Activated CD8-positive, alpha-beta T cell treated with anti-CD3 and anti-CD28 coated beads, Interleukin-2, amount 10 ng/mL, durations not matched to agents 7 days and 5 days (primary cell): ENCODE data around the gene COL4A1. TPM values are rescaled to one million over a fixed set of nuclear protein-coding genes. Genes with fewer than 3 reads are reported as not detected.

Experiments used
- ATAC-seq: fragments of 150-1000 bp; cut with Tn5 transposase; one replicate; pipeline ENCODE4 v1.10.0; 2021; ENCODE audit warnings: moderate library complexity
- CTCF ChIA-PET: fragments of 350-600 bp; sonication (Branson Sonifier 250); formaldehyde crosslinking; loops from one replicate; lab custom pipeline; 2021; ENCODE audit warnings: antibody characterized with exemption; lab: Charles Lee
- POLR2A ChIA-PET: fragments of 350-600 bp; sonication (Branson Sonifier 250); formaldehyde crosslinking; loops from one replicate; lab custom pipeline; 2021; ENCODE audit warnings: antibody characterized with exemption; lab: Charles Lee
- DNase-seq: peaks from one replicate; pipeline ENCODE4 v3.0.0-alpha.2; 2020
- H3K27ac Mint-ChIP-seq: one replicate; pipeline ENCODE4 v1.8.0; 2021; ENCODE audit warnings: mild to moderate bottlenecking, mixed read lengths
- H3K27me3 Mint-ChIP-seq: one replicate; pipeline ENCODE4 v1.8.0; 2021; ENCODE audit warnings: low read depth, mixed read lengths
- H3K36me3 Mint-ChIP-seq: one replicate; pipeline ENCODE4 v1.8.0; 2021; ENCODE audit warnings: low read depth, mixed read lengths
- H3K4me1 Mint-ChIP-seq: one replicate; pipeline ENCODE4 v1.8.0; 2021; ENCODE audit warnings: low read depth, mixed read lengths
- H3K4me3 Mint-ChIP-seq: one replicate; pipeline ENCODE4 v1.8.0; 2021; ENCODE audit warnings: mild to moderate bottlenecking, mixed read lengths
- H3K9me3 Mint-ChIP-seq: one replicate; pipeline ENCODE4 v1.8.0; 2022; ENCODE audit warnings: mixed read lengths; ENCODE audit not compliant: insufficient read depth
- total RNA-seq, 2 experiments: library from RNA; stranded (reverse); gene quantifications; one replicate each; pipeline ENCODE4 v1.2.3, GENCODE V29; 2021

COL4A1 gene
- total RNA-seq, 2 experiments from 2014 or later = not detected

GRCh38 chr13:110339263-110339662, 32.3 kb upstream of the COL4A1 start:
- POLR2A ChIA-PET = no interaction called here
- ATAC-seq = no peak

DNA sequence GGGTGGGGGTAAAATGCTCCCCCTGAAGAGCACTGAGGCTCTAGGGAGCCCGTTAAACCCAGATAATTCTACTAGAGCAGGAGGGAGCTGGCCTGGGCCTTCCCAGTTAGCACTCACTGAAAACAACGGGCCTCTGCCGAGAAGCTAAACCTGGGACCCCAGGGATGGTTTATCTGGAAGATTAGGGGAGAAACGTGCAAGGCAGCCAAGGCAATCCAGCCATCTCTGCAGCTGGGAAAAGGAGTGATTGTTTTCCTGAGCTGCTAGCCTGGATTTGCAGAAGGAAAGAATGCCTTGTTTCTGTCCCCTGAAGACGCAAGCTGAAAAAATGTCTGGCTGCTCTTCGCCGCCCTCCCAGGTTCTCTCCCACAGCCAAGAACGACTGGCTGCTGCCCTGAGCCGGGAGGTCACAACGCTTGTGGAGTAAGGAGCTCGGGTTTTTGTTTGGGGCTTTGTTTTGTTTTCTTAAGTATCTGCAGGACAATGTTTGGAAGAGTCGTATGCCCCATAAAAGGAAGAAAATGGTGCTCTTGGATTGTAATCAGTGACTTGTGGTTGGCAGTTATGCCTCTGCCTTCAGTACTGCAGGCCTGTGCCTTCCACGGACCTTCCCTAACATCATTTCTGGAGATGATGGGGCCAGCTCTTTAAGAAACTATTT, 31.6 kb upstream of the COL4A1 start:
- DNase-seq (no peak), ATAC-seq (no peak)
- Mint-ChIP-seq H3K9me3 (no peaks in the 10 kb centered on the region), H3K27me3 (peaks cover 34% of the 10 kb centered on the region), H3K4me3 (no peak overlapping the region), H3K36me3 (no peaks in the 10 kb centered on the region), H3K4me1 (peaks cover 19% of the 10 kb centered on the region), H3K27ac (no peak overlapping the region)
- POLR2A ChIA-PET = no interaction called here
- CTCF ChIA-PET = no interaction called here

More at GRCh38 chr13:110339263-110339662, 32.3 kb upstream of the COL4A1 start:
- H3K36me3 Mint-ChIP-seq = no peaks in the 10 kb centered on the region
- no peaks in the 10 kb centered on the region for H3K9me3 Mint-ChIP-seq
- H3K4me1 Mint-ChIP-seq = peaks cover 19% of the 10 kb centered on the region
- CTCF ChIA-PET = no interaction called here
- H3K27me3 Mint-ChIP-seq = peaks cover 34% of the 10 kb centered on the region
- no peak overlapping the region for H3K27ac Mint-ChIP-seq
- H3K4me3 Mint-ChIP-seq = no peak overlapping the region
- no peak for DNase-seq

- H3K27ac Mint-ChIP-seq = no peak overlapping the region
- CTCF ChIA-PET = no interaction called here
Measured at GRCh38 chr13:110337247-110337646, 30.3 kb upstream of the COL4A1 start.

GRCh38 chr13:110336681-110337080, 29.7 kb upstream of the COL4A1 start:
- ChIA-PET CTCF (no interaction called here), POLR2A (no interaction called here)
- Mint-ChIP-seq H3K27me3 (peaks cover 21% of the 10 kb centered on the region), H3K27ac (no peak overlapping the region), H3K4me1 (peaks cover 19% of the 10 kb centered on the region), H3K9me3 (no peaks in the 10 kb centered on the region), H3K36me3 (no peaks in the 10 kb centered on the region), H3K4me3 (no peak overlapping the region)
- DNase-seq (no peak), ATAC-seq (no peak)

More at GRCh38 chr13:110337247-110337646, 30.3 kb upstream of the COL4A1 start:
- Mint-ChIP-seq H3K4me1 (peaks cover 19% of the 10 kb centered on the region), H3K27me3 (peaks cover 25% of the 10 kb centered on the region), H3K9me3 (no peaks in the 10 kb centered on the region), H3K4me3 (no peak overlapping the region), H3K36me3 (no peaks in the 10 kb centered on the region)
- DNase-seq (no peak), ATAC-seq (no peak)
- POLR2A ChIA-PET = no interaction called here

DNA sequence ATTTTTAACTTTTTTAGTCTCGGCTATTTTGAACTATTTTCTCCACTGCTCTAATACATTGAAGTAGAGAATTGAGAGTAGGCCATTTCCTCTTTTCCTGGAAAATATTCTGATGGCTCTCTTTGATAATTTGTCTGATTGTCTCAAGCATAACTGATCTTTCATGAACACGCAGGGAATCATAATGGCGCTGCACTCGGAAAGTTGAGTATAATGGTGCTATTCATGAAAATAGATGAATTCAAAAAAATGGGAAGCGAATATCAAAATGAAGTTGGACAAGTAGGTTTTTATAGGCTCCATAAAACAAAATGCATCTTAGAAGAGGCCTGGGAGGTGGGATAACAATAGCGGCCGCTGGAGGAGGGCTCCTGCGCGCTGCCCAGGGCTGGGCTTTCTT, 29.2 kb upstream of the COL4A1 start:
- ATAC-seq = no peak
- ChIA-PET CTCF (no interaction called here), POLR2A (no interaction called here)

DNA sequence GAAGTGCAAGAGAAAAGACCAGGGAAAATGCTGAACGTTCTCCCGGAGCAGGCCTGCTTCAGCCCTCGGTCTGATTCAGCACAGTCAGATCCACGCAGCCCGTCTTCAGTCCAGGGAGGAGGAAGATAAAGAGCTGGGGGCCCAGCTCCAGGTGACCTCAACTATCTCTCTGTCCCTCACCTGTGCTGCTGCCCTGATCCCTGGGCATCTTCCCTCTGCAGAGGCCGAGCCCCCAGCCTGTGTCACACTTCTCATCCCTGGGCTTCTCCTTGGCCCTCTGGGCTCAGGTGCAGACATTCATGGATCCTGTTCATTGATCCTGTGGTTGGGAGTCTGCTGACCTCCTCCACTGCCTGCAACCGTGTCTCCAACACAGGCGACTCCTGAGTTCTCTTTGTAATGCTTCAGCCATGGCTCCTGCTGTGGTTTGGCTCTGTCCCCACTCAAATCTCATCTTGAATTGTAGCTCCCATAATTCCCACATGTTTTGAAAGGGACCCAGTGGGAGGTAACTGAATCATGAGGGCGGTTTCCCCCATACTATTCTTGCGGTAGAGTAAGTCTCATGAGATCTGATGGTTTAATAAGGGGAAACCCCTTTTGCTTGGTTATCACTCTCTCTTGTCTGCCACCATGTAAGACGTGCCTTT, 28.0 kb upstream of the COL4A1 start:
- H3K27ac Mint-ChIP-seq = no peak overlapping the region
- H3K9me3 Mint-ChIP-seq = no peaks in the 10 kb centered on the region
- H3K27me3 Mint-ChIP-seq = peaks cover 8% of the 10 kb centered on the region
- DNase-seq (no peak), ATAC-seq (no peak)
- ChIA-PET CTCF (no interaction called here), POLR2A (no interaction called here)
- H3K4me3 Mint-ChIP-seq = no peak overlapping the region
- no peaks in the 10 kb centered on the region for H3K36me3 Mint-ChIP-seq
- peaks cover 2% of the 10 kb centered on the region for H3K4me1 Mint-ChIP-seq

More for the DNA sequence above, 29.2 kb upstream of the COL4A1 start:
- H3K4me3 Mint-ChIP-seq = no peak overlapping the region
- H3K9me3 Mint-ChIP-seq = no peaks in the 10 kb centered on the region
- no peaks in the 10 kb centered on the region for H3K36me3 Mint-ChIP-seq
- H3K27ac Mint-ChIP-seq = no peak overlapping the region
- peaks cover 16% of the 10 kb centered on the region for H3K27me3 Mint-ChIP-seq
- peaks cover 13% of the 10 kb centered on the region for H3K4me1 Mint-ChIP-seq
- DNase-seq = no peak

- H3K27ac Mint-ChIP-seq = no peak overlapping the region
- no peaks in the 10 kb centered on the region for H3K9me3 Mint-ChIP-seq
- H3K27me3 Mint-ChIP-seq = peaks cover 8% of the 10 kb centered on the region
- no peaks in the 10 kb centered on the region for H3K36me3 Mint-ChIP-seq
- DNase-seq = no peak
- H3K4me3 Mint-ChIP-seq = no peak overlapping the region
- CTCF ChIA-PET = no interaction called here
- POLR2A ChIA-PET = interaction anchor here (0.7 kb wide), 1 partner anchor 73 kb away, joined by 3 read pairs; no protein-coding TSS in a partner anchor
- no peak for ATAC-seq
- H3K4me1 Mint-ChIP-seq = no peaks in the 10 kb centered on the region
Measured at GRCh38 chr13:110334256-110334655, 27.3 kb upstream of the COL4A1 start.

- DNase-seq (no peak), ATAC-seq (no peak)
- H3K9me3 Mint-ChIP-seq = no peaks in the 10 kb centered on the region
- ChIA-PET CTCF (no interaction called here), POLR2A (interaction anchor here (0.7 kb wide), 1 partner anchor 73 kb away, joined by 3 read pairs; no protein-coding TSS in a partner anchor)
- no peak overlapping the region for H3K4me3 Mint-ChIP-seq
- peaks cover 4% of the 10 kb centered on the region for H3K27me3 Mint-ChIP-seq
- no peaks in the 10 kb centered on the region for H3K4me1 Mint-ChIP-seq
- no peaks in the 10 kb centered on the region for H3K36me3 Mint-ChIP-seq
- H3K27ac Mint-ChIP-seq = no peak overlapping the region
Measured at GRCh38 chr13:110333837-110334236, 26.9 kb upstream of the COL4A1 start.

DNA sequence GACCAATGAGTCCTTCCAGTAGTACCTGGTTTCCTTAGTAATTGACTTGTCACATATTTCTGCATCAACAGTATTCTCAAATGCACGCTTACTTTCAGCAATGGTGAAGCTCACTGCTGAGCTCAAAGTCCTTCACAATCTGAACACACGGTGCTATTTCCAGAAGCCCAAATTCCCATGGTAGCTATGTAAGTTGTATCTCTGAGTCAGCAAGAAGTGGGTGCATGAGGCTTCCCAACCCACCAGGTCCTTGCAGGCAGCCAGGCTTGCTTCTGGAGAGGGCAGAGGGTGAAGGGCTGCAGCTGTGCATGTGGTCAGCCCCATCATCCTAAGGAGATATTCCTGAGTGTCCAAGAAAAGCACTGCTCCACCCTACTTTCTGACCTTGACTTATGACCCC, 25.8 kb upstream of the COL4A1 start:
- Mint-ChIP-seq H3K36me3 (no peaks in the 10 kb centered on the region), H3K27ac (no peak overlapping the region), H3K4me3 (no peak overlapping the region), H3K27me3 (no peaks in the 10 kb centered on the region), H3K9me3 (no peaks in the 10 kb centered on the region), H3K4me1 (no peaks in the 10 kb centered on the region)
- ATAC-seq = no peak
- ChIA-PET CTCF (no interaction called here), POLR2A (no interaction called here)
- DNase-seq = no peak

DNA sequence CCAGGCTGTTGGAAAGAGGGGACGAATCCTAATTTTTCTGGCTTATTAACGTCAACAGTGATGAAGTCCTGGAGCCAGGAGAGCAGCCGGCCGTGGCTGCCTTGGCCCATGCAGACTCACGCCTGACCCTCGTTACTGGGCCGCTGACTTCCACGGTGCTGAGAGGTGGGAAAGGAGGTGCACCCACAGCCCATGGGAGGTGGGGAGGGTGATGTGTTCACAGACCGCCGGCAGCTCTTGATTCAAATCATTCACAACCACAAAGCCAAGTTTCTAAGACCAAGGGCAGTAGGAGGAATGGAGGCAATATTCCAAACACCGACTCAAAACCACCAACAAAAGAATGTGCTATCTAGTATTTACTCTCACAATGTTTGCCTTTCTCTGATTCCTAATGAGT, 24.4 kb upstream of the COL4A1 start:
- POLR2A ChIA-PET = no interaction called here
- no peaks in the 10 kb centered on the region for H3K36me3 Mint-ChIP-seq
- ATAC-seq (no peak), DNase-seq (no peak)
- H3K9me3 Mint-ChIP-seq = no peaks in the 10 kb centered on the region
- H3K4me3 Mint-ChIP-seq = no peak overlapping the region
- H3K27ac Mint-ChIP-seq = no peak overlapping the region
- peaks cover 10% of the 10 kb centered on the region for H3K27me3 Mint-ChIP-seq
- H3K4me1 Mint-ChIP-seq = no peaks in the 10 kb centered on the region
- CTCF ChIA-PET = no interaction called here

DNA sequence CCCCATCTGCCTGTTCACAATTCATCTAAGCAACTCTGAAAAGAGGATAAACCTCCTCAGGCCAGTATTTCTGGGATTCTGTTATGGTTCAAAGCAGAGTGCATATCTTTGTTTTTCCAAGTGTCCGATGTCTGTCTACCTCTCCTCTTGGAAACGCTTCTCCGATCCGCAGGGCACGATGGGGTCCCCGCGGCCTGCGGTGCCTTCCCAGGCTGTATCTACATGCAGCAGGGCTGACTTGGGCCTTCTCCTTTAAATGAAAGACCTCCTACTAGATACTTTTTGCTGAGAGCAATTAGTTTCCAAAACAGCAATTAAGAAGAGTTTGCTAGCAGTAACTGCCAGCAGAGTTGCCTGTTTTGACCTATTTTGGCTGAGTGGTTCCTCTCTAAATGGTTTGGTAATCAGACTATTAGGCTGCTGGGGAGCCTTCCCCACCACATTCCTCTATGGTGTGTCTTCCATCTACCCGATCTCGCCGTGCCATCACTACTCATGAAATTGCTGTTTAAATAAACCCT, 23.6 kb upstream of the COL4A1 start:
- H3K4me1 Mint-ChIP-seq = no peaks in the 10 kb centered on the region
- H3K27me3 Mint-ChIP-seq = peaks cover 12% of the 10 kb centered on the region
- H3K36me3 Mint-ChIP-seq = no peaks in the 10 kb centered on the region
- ATAC-seq (no peak), DNase-seq (no peak)
- CTCF ChIA-PET = no interaction called here
- no peaks in the 10 kb centered on the region for H3K9me3 Mint-ChIP-seq
- POLR2A ChIA-PET = no interaction called here
- no peak overlapping the region for H3K4me3 Mint-ChIP-seq
- no peak overlapping the region for H3K27ac Mint-ChIP-seq

DNA sequence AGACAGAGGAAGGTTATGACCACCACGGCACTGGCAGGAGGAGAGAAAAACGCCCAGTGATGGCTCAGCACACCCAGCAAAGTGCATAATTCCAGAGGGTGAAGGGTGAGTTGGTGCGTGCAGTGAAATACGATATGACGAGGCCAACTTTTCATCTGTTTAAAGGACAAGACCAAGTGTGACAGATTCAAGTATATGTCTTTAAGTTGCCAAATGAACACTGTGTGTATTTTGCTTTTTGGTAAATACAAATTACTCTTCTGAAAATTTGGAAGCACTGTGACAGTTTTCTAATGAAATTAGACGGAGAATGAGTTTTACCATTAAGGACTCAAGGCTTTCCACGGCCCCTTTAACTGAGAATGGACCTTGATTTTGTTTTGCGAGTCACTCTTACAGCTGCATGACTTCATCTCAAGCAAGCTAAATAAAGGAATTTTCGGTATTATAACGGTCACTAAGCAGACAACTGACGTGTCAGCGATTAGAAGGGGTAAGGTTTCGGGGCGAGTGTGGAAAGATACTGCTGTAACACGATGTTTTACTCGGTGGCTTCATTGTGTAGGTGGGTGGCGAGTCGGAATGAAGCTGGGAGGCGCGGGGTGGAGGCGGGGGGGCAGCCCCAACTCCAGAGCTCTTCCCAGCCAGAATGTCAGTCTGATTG, 23.0 kb upstream of the COL4A1 start:
- no peak overlapping the region for H3K4me3 Mint-ChIP-seq
- H3K9me3 Mint-ChIP-seq = no peaks in the 10 kb centered on the region
- ATAC-seq (no peak), DNase-seq (no peak)
- no peak overlapping the region for H3K27ac Mint-ChIP-seq
- H3K36me3 Mint-ChIP-seq = no peaks in the 10 kb centered on the region
- ChIA-PET CTCF (no interaction called here), POLR2A (no interaction called here)
- no peaks in the 10 kb centered on the region for H3K4me1 Mint-ChIP-seq
- H3K27me3 Mint-ChIP-seq = peaks cover 12% of the 10 kb centered on the region
